Upper lobe of right lung (tissue), 1 donor: ENCODE measurements around the gene SRPX. TPM values are rescaled to one million over a fixed set of nuclear protein-coding genes. Genes with fewer than 3 reads are reported as not detected.

Experiments used
- ATAC-seq: fragments of 200-7000 bp; cut with Tn5 transposase; one replicate; pipeline ENCODE4 v1.9.1; 2020; ENCODE audit warnings: mild to moderate bottlenecking, moderate library complexity
- DNase-seq: peaks from one replicate; pipeline ENCODE4 v3.0.0-alpha.2; 2020
- H3K27ac ChIP-seq: fragments of 200-600 bp; one replicate; pipeline ENCODE4 v1.8.0; 2022
- H3K27me3 ChIP-seq: fragments of 200-600 bp; one replicate; pipeline ENCODE4 v1.8.0; 2022; ENCODE audit warnings: mild to moderate bottlenecking
- H3K36me3 ChIP-seq: fragments of 200-600 bp; one replicate; pipeline ENCODE4 v1.8.0; 2022
- H3K4me1 ChIP-seq: fragments of 200-600 bp; one replicate; pipeline ENCODE4 v1.8.0; 2022
- H3K4me3 ChIP-seq: fragments of 200-600 bp; one replicate; pipeline ENCODE4 v1.8.0; 2022; ENCODE audit warnings: mild to moderate bottlenecking
- H3K9me3 ChIP-seq: fragments of 200-600 bp; one replicate; pipeline ENCODE4 v1.8.0; 2022
- intact Hi-C: fragments of 100-400 bp; cut with DNase I; formaldehyde crosslinking; loops from one replicate; pipeline ENCODE4 v1.11.0; 2022
- total RNA-seq: library from RNA; stranded (reverse); fragmentation: NEBNext Ultra II Directional; extraction: Animal tissue kit (Norgen Biotek cat#: 25700); gene quantifications from one replicate; pipeline ENCODE4 v1.2.1, GENCODE V29; 2021
- TF ChIP-seq, protein P1 (sequence below): fragments of 200-600 bp; IDR thresholded peaks from one replicate; pipeline ENCODE4 v1.8.0; 2022; ENCODE audit warnings: antibody characterized with exemption
- donor health status: DM: no; HTN: yes; CAD: no; lungs with severe emphysema.

SRPX gene
- total RNA-seq, 1 donor from 2014 or later: 56.7 TPM

GRCh38 chrX:38165023-38165422, 55.6 kb downstream of the SRPX start:
- no peak overlapping the region for H3K27ac ChIP-seq
- H3K4me1 ChIP-seq: no peaks in the 10 kb centered on the region
- ATAC-seq: no peak
- no peaks in the 10 kb centered on the region for H3K9me3 ChIP-seq
- no peaks in the 10 kb centered on the region for H3K27me3 ChIP-seq
- no peaks in the 10 kb centered on the region for H3K36me3 ChIP-seq
- DNase-seq: no peak
- no peak overlapping the region for H3K4me3 ChIP-seq
- TF ChIP-seq, protein P1, sequence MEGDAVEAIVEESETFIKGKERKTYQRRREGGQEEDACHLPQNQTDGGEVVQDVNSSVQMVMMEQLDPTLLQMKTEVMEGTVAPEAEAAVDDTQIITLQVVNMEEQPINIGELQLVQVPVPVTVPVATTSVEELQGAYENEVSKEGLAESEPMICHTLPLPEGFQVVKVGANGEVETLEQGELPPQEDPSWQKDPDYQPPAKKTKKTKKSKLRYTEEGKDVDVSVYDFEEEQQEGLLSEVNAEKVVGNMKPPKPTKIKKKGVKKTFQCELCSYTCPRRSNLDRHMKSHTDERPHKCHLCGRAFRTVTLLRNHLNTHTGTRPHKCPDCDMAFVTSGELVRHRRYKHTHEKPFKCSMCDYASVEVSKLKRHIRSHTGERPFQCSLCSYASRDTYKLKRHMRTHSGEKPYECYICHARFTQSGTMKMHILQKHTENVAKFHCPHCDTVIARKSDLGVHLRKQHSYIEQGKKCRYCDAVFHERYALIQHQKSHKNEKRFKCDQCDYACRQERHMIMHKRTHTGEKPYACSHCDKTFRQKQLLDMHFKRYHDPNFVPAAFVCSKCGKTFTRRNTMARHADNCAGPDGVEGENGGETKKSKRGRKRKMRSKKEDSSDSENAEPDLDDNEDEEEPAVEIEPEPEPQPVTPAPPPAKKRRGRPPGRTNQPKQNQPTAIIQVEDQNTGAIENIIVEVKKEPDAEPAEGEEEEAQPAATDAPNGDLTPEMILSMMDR: no peak
- intact Hi-C loops: loop anchor here (10.0 kb wide), 1 partner anchor 240 kb away; no protein-coding TSS in a partner anchor

- no peaks in the 10 kb centered on the region for H3K36me3 ChIP-seq
- no peak for ATAC-seq
- no peak for DNase-seq
- TF ChIP-seq, protein P1: no peak
- intact Hi-C loops: loop anchor here (10.0 kb wide), 1 partner anchor 238 kb away; no protein-coding TSS in a partner anchor
- no peak overlapping the region for H3K4me3 ChIP-seq
- no peaks in the 10 kb centered on the region for H3K9me3 ChIP-seq
- no peaks in the 10 kb centered on the region for H3K27me3 ChIP-seq
- no peak overlapping the region for H3K27ac ChIP-seq
- no peaks in the 10 kb centered on the region for H3K4me1 ChIP-seq
Observed at GRCh38 chrX:38163193-38163592, 57.5 kb downstream of the SRPX start.

DNA sequence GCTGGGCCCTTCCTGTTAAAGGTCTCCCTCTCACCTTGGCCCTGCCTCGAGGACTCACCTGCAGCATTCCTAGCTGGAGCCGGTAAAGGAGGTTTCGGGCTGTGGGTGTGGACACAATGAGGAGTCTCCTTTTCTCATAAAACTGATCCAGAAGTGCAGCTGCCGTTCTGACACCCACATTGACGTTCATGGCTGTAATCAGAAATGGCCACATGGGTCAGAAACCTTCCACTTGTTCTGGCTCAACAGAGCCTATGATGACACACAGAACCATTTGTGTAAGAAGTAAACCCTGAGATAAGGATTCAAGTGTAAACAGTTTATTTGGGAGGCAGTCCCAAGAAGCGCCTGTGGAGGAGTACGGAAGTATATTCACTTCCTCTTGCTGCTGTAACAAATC, 63.8 kb downstream of the SRPX start:
- H3K27me3 ChIP-seq: no peaks in the 10 kb centered on the region
- DNase-seq (no peak), ATAC-seq (no peak)
- TF ChIP-seq, protein P1: no peak
- H3K36me3 ChIP-seq: no peaks in the 10 kb centered on the region
- H3K9me3 ChIP-seq: no peaks in the 10 kb centered on the region
- H3K4me3 ChIP-seq: no peak overlapping the region
- H3K27ac ChIP-seq: no peak overlapping the region
- intact Hi-C loops: no loop called here
- no peaks in the 10 kb centered on the region for H3K4me1 ChIP-seq

DNA sequence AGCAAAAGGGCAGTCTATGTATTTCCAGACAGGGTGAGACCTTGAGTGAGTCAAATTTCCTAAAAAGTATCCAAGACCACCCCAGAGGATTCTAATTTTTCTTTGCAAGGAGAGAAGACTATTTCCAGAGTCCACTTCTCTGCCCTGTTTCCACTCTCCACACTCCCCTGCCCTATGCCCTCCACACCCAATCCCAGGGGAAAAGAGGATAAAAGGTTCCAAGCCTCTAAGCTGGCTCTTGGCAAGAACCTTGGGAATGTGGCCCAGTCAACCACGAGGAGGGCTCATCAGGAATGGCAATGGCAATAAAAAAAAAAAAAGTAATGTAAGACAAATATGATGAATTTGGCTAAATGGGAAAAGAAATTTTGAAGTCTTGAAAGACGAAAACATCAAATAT, 65.9 kb downstream of the SRPX start:
- H3K4me1 ChIP-seq: no peaks in the 10 kb centered on the region
- no peaks in the 10 kb centered on the region for H3K27me3 ChIP-seq
- no peak overlapping the region for H3K27ac ChIP-seq
- H3K4me3 ChIP-seq: no peak overlapping the region
- TF ChIP-seq, protein P1: no peak
- no peaks in the 10 kb centered on the region for H3K9me3 ChIP-seq
- DNase-seq (no peak), ATAC-seq (no peak)
- intact Hi-C loops: no loop called here
- H3K36me3 ChIP-seq: no peaks in the 10 kb centered on the region

GRCh38 chrX:38154340-38154739, 66.3 kb downstream of the SRPX start:
- Histone ChIP-seq H3K27ac (no peak overlapping the region), H3K36me3 (no peaks in the 10 kb centered on the region), H3K9me3 (no peaks in the 10 kb centered on the region), H3K27me3 (no peaks in the 10 kb centered on the region), H3K4me3 (no peak overlapping the region), H3K4me1 (no peaks in the 10 kb centered on the region)
- TF ChIP-seq, protein P1: no peak
- no peak for ATAC-seq
- intact Hi-C loops: no loop called here
- DNase-seq: no peak

GRCh38 chrX:38151441-38151840, 69.2 kb downstream of the SRPX start:
- Histone ChIP-seq H3K27ac (no peak overlapping the region), H3K4me1 (no peaks in the 10 kb centered on the region), H3K27me3 (no peaks in the 10 kb centered on the region), H3K9me3 (no peaks in the 10 kb centered on the region), H3K36me3 (no peaks in the 10 kb centered on the region), H3K4me3 (no peak overlapping the region)
- no peak for DNase-seq
- TF ChIP-seq, protein P1: no peak
- no peak for ATAC-seq
- intact Hi-C loops: no loop called here
